Stimulated activated CD4-positive, alpha-beta T cell treated with anti-CD3 and anti-CD28 coated beads, Interleukin-15, amount 100 ng/mL, for 1 hour (primary cell): ENCODE data around the gene SMCHD1.
"Not testable (repeated sequence)": the region's sequence is repeated elsewhere in the genome, so short reads cannot be mapped to it uniquely, and the experiment has no call there.

Source experiments
- DNase-seq, 2 donors: peaks; one replicate each; pipeline ENCODE4 v3.0.0-alpha.2; 2020; ENCODE audit warnings: low read depth in 1 of 2, low spot score in 1 of 2

SMCHD1 gene

DNA sequence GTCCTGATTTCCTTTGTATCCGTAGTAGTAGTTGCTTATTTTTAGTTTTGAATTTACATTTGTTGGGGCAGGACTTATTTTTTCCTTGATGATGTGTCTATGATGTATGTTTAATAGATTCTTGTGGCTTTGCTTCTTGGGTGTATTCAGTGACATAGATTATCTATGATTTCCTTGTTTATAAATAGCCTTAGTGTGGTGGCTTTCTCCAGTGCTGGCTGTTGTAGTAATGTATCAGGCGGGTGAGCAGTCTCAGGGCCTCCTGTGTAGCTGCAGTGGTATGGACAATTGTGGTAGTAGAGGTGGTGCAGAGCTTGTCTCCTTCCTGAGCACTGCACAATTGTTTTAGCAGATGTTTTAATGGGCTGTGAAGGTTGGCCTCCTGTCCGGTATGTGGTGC, 60.5 kb downstream of the SMCHD1 start:
- DNase-seq: no peak

DNA sequence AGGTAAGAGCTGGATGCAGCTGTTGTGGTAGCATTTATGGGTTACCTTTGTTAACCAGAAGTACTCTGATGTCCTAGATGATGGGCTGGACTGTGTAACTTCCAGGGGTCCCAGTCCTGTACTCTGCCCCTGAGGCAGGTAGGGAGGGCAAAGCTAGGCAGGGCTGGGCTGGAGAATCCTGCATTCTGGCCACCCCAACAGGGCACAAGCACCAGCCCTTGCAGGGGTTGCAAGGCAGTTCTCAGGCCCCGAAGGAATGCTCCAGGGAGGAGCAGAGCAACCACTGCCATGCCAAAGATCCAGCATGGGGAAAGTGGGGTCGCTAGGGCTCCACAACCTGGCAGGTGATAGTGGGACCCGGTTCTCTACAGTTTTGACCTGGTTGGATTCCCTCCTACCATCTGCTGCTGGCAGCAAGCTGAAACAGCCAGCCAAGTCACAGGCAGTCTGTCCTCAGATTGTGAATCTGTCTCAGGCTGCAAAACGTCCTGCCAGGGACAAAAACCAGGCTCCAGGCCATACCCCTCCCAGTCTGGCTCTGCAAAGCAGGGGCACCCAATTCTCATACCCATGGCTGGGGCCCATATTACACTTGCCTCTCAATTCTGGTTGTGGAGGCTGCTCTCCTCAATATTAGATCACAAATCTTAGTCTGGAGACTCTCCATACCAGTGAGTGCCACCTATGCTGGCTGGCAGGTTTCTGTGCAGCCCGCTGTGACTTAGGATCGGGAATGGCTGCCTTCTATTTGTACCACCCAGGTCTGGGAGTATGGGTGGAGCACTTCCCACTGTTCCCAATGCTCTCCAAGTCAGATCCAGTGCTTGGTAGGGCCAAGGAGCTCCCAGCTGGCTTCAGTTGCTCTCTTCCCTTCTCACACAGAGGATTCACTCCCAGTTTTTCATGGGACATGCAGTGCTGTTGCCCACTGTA, 61.1 kb downstream of the SMCHD1 start:
- no peak for DNase-seq

GRCh38 chr18:2717407-2717806, 61.9 kb downstream of the SMCHD1 start:
- no peak for DNase-seq

DNA sequence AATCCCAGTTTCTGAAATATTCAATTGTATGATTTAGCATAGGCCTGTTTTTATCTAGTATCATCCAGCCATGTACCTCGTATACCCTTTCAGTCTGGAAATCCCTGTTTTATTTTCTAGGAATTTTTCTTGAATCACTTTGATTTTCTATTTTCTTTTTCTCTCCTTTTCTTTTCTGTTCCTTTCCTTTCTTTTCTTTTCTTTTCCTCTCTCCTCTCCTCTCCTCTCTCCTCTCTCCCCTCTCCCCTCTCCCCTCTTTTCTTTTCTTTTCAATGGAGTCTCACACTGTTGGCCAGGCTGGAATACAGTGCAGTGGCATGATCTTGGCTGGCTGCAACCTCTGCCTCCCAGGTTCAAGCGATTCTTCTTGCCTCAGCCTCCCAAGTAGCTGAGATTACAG, 63.5 kb downstream of the SMCHD1 start:
- no peak for DNase-seq

DNA sequence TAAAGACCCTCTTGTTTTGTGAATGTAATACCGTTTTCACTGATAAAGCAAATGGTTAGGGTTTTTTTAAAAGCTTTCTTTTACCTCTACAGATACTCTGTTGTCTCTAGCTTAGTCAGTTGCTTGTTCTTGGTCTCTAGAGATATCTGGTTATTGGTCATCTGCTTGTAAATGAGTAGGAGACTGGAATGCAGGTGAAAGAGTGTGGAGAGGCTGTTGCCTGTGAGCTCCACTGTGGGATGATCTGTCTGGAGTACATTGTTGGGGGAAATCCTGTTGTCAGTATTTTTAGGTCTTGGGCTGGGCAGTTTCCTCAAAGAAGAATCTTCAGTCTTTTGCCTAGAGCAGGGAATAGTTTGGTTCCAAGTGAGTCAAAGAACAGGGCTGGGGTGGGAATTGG, 67.7 kb downstream of the SMCHD1 start:
- DNase-seq: no peak

DNA sequence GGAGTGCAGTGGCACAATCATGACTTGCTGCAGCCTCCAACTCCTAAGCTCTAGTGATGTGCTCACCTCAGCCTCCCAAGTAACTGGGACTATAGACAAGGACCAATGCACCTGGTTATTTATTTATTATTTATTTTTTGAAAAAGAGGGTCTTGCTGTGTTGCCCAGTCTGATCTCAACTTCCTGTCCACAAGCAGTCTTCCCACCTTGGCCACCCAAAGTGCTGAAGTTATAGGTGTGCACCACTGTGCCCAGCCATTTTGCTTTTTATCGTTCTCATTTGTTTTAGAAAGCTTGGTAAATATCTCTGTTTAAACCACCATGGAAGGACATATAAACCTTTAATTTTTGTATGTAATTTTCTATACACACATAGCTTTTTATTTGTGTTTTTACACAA, 74.2 kb downstream of the SMCHD1 start:
- DNase-seq: no peak

DNA sequence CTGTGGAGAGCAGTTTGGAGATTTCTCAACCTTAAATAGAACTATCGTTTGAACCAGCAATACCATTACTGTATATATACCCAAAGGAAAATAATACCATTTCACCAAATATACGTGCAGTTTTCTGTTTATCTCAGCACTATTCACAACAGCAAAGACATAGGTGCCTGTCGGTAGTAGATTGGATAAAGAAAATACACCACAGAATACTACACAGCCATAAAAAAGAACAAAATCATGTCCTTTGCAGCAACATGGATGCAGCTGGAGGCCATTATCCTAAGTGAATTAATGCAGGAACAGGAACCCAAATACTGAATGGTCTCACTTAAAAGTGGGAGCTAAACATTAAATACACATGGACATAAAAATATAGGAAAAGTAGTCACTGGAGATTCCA, 81.3 kb downstream of the SMCHD1 start:
- DNase-seq: no peak

DNA sequence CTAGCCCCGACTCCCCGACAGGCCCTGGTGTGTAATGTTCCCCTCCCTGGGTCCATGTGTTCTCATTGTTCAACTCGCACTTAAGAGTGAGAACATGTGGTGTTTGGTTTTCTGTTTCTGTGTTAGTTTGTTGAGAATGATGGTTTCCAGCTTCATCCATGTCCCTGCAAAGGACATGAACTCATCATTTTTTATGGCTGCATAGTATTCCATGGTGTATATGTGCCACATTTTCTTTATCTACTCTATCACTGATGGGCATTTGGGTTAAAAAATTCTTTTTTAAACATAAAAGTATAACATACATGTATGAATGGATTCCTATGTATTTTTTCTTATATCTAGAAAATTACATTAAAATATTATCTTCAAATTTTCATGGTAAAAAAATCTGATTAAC, 84.6 kb downstream of the SMCHD1 start:
- not testable (repeated sequence) for DNase-seq

GRCh38 chr18:2746274-2746673, 90.7 kb downstream of the SMCHD1 start:
- no peak for DNase-seq

DNA sequence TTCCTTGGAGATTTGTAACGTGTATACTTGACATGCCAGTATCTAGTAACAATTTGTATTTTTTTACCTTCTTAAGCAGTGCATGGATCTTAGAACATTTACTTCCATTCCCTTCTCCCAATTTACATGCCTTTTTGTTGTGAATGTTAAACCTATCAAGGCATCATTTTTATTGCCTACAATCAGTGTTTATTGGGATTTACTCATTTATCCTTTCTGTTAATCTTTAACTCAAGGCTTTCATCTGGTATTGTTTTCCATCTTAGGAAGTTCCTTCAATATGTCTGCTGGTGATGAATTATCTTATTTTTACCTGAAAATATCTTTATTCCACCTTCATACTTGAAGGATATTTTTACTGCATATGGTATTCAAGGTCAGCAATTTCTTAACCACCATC, 102.8 kb downstream of the SMCHD1 start:
- DNase-seq: no peak

GRCh38 chr18:2774669-2775068, 119.1 kb downstream of the SMCHD1 start:
- no peak for DNase-seq

DNA sequence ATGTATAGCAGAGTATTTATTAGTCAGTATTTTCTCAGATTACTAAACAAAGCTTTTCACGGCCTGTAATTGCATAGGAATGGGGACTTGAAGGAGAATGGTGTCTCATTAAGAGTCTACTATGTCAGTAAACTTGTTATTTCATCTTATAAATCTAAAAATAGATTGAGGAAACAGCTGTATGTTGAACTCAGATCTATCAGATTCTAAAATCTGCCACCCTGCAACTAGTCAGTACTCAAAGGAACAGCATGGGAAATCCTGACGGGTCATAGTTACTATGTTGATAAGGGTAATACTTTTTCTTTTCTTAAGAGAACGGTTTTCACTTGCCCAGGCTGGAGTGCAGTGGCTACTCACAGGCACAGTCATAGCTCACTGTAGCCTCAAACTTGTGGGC, 121.1 kb downstream of the SMCHD1 start:
- DNase-seq: no peak

DNA sequence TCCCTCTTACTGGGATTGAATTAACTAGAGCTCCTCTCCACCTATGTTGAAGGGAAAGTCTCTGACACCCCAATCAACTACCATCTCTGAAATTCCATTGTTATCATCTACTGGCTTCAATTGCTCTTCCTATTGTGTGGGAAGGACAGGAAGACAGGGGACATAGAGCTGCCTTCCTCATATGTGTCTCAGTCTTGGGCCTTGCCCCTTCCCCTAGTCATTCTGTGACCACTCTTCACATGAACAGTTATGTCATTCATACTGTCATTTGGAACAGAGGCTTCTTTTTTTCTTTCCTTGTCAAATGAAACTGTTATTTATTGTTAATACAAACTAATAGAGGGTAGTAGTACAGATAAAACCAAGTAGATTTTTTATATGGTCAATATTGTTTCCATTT, 121.7 kb downstream of the SMCHD1 start:
- DNase-seq: no peak

DNA sequence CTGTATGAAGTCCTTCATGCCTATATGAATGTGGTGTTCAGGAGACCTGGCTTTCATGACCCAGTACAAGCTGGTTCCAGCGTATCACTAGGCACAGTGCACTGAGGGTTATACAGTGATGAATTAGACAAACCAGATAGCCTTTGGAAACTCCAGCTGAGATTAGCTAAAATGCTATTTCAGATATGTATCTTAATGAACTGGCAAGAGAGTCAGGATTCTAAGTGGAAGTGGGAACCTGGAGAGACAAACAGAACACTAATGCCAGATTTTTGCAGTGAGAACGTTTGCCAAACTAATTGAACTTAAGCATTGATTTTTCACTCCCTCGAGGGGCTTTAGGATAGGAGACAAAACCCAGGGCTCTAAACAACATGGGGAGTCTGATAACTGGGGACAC, 125.2 kb downstream of the SMCHD1 start:
- DNase-seq: no peak

DNA sequence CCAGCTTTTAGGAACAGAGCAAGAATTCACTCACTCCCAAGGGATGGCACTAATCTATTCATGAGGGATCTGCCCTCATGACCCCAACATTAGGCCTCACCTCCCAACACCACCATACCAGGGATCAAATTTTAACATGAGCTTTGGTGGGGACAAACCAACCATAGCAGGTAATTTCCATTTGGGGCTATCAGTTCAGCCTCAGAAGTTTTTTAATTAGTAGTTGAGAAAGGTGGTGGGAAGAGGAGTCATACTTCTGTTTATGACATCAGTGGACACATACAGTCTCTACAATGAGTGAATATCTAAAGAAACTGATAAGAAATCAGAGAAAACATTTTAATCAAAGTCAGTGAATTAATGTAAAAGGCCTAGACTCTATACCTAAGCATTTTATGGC, 131.7 kb downstream of the SMCHD1 start:
- DNase-seq: no peak

DNA sequence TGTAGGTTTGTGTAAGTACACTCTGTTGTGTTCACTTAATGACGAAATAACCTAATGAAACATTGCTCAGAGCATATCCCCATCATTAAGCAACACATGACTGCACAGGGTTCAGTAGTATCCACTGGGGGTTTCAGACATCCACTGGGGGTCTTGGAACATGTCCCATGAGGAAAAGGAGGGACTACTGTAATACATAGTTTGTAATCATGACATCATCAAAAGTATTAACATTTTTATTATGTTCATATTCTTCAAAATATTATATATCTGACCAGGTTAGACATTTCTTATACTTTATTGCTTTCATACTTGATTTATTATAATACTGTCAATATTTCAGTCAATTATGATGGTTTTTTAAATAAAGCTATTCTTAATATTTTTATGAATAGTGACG, 136.9 kb downstream of the SMCHD1 start:
- no peak for DNase-seq

DNA sequence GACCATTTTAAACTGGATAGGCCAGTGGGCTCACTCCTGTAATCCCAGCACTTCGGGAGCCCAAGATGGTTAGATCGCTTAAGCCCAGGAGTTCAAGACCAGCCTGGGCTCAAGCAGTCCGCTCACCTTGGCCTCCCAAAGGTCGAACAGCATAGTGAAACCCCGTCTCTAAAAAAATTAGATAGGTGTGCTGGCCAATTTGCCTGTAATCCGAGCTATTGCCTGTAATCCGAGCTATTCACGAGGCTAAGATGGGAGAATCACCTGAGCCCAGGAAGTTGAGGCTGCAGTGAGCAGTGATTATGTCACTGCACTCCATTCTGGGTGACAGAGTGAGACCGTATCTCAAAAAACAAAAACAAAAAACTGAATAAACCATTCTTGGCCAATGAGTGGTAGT, 138.6 kb downstream of the SMCHD1 start:
- no peak for DNase-seq

DNA sequence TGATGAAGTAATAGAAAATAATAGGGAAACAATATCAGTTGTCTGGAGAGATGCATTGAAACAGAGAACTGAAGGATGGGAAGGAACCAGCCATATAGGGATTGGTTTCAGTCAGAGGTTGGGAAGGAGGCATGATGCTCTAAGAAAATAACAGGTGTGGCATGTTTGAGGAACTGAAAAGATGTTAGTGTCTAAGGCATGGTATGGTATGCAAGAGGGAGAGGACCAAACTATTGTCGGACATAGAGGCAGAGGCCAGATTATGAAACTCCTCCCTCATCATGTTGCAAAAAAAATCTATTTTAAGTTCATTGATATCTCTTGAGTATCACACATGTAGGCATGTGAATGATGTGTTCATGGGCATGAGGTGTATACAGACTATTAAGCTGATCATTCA, 142.4 kb downstream of the SMCHD1 start:
- DNase-seq: no peak

DNA sequence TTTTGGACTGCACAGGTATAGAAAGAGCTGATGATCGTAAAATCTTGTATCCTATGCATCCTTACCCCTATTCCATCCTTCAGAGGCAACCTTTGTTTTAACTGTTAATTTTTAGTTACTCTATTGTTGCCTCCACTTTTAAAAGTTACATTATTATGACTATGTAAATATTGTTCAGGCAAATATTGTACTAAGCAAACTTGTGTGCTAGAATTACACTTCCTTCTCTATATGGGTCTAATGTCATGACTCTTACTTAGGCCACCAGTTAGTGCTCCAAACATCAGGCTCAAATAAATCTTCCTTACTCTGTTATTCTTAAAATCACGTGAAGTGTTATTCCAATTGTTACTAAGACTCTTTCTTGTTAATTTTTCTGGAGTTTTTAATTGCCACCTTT, 143.8 kb downstream of the SMCHD1 start:
- DNase-seq: no peak

DNA sequence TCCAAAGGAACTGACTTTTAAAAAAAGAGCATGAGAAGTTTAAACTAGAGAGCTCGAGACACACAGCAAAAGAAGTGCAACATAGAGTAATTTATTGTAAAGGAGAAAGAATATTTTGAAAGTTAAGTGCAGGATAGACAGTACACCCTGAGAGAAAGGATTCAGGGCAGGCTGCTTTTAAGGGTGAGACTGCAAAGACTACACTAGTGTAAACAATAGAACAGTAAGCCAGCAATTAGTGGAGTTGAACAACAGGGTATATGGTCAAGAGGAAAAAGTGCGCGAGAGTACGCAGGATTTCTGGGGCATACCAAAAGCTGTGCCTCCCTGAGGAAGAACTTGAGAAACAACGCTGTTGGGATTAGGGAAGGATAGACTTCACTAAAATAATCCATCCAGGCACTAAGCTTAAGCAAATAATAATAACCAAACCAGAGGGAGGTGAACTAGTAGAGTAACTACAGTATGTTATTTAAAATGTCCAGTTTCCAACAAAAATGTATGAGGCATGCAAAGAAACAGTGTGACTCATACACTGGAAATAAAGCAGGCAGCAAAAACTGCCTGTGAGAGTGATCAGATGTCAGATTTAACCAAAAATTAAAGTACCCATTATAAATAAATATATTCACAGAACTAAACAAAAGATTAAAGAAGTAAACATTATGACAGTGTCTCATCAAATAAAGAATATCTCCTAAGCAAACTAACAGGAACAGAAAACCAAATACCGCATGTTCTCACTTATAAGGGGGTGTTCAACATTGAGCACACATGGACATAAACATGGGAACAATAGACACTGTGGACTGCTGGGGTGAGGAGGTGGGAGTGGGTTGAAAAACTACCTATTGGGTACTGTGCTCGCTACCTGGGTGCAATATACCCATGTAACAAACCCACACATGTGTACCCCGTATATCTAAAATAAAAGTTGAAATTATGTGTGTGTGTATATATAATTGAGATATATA, 150.7 kb downstream of the SMCHD1 start:
- DNase-seq: no peak

GRCh38 chr18:2808640-2809039, 153.1 kb downstream of the SMCHD1 start:
- DNase-seq: not testable (repeated sequence)

DNA sequence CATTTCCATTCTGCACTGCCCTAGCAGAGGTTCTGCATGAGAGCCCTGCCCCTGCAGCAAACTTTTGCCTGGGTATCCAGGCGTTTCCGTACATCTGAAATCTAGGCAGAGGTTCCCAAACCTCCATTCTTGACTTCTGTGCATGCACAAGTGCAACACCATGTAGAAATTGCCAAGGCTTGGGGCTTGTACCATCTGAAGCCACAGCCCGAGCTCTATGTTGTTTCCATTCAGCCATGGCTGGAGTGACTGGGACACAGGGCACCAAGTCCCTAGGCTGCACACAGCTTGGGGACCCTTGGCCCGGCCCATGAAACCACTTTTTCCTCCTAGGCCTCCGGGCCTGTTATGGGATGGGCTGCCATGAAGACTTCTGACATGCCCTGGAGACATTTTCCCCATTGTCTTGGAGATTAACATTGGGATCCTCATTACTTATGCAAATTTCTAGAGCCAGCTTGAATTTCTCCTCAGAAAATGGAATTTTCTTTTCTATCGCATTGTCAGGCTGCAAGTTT, 154.2 kb downstream of the SMCHD1 start:
- DNase-seq: not testable (repeated sequence)
